Fibroblast of lung (primary cell): Measurements from ENCODE around the gene COL4A6. TPM values are rescaled to one million over a fixed set of nuclear protein-coding genes. Genes with fewer than 3 reads are reported as not detected.

Experiments
- DNase-seq, 2 donors: peaks; one replicate each; pipeline versions ENCODE4 v3.0.0 to v3.0.0-alpha.2; 2010; ENCODE audit warnings: low read depth in 2 of 2
- H2AFZ ChIP-seq: 2 replicates; pipeline ENCODE4 v1.5.1; 2012; ENCODE audit warnings: low read length, control low read depth, inconsistent platforms
- H3K27ac ChIP-seq: 2 replicates; pipeline ENCODE4 v1.5.1; 2011; ENCODE audit warnings: low read length, control low read depth; ENCODE audit not compliant: insufficient read depth
- H3K27me3 ChIP-seq: 2 replicates; pipeline ENCODE4 v1.5.1; 2011; ENCODE audit warnings: mild to moderate bottlenecking, low read length; ENCODE audit not compliant: control insufficient read depth, insufficient read depth
- H3K36me3 ChIP-seq: 2 replicates; pipeline ENCODE4 v1.5.1; 2011; ENCODE audit warnings: low read length; ENCODE audit not compliant: control insufficient read depth, insufficient read depth
- H3K4me1 ChIP-seq: 2 replicates; pipeline ENCODE4 v1.5.1; 2011; ENCODE audit warnings: low read length; ENCODE audit not compliant: control insufficient read depth, insufficient read depth; ENCODE audit errors: extremely low read depth
- H3K4me2 ChIP-seq: 2 replicates; pipeline ENCODE4 v1.5.1; 2011; ENCODE audit warnings: low read length, control low read depth; ENCODE audit not compliant: insufficient read depth; ENCODE audit errors: extremely low read depth
- H3K4me3 ChIP-seq, 4 experiments: fragments of 200-600 bp in 1 of 4; sonication (generic) in 1 of 4; replicated peaks in 1 of 4; 2 replicates each; pipeline ENCODE4 v1.5.1; 2011 to 2016; ENCODE audit warnings: low read length in 4 of 4, low read depth in 3 of 4, mild to moderate bottlenecking in 3 of 4, control low read depth in 2 of 4, inconsistent platforms in 1 of 4, mixed read lengths in 1 of 4; ENCODE audit not compliant: insufficient read depth in 1 of 4; ENCODE audit errors: control extremely low read depth in 1 of 4
- H3K79me2 ChIP-seq: 2 replicates; pipeline ENCODE4 v1.5.1; 2012; ENCODE audit warnings: mild to moderate bottlenecking, low read length, inconsistent platforms; ENCODE audit not compliant: control insufficient read depth, insufficient read depth
- H3K9ac ChIP-seq: 2 replicates; pipeline ENCODE4 v1.5.1; 2011; ENCODE audit warnings: mild to moderate bottlenecking, low read length, control low read depth; ENCODE audit not compliant: insufficient read depth
- H3K9me3 ChIP-seq: 2 replicates; pipeline ENCODE4 v1.5.1; 2012; ENCODE audit warnings: low read depth, low read length; ENCODE audit not compliant: control insufficient read depth, insufficient read depth
- H4K20me1 ChIP-seq: 2 replicates; pipeline ENCODE4 v1.5.1; 2011; ENCODE audit warnings: low read length; ENCODE audit not compliant: control insufficient read depth, insufficient read depth; ENCODE audit errors: extremely low read depth
- EZH2 ChIP-seq: IDR thresholded peaks from 2 replicates; pipeline ENCODE4 v1.5.1; 2012; ENCODE audit warnings: low read length, control low read depth, mild to moderate bottlenecking; ENCODE audit errors: missing control alignments
- polyA plus RNA-seq, 2 donors: library from polyadenylated mRNA; depleted of rRNA in 1 of 2; stranded (reverse) in 1 of 2; unstranded in 1 of 2; fragments of >200 nt; gene quantifications; 2 replicates each; pipeline ENCODE4 v1.2.1, GENCODE V29; 2011 to 2012; ENCODE audit warnings: missing spikeins in 1 of 2
- total RNA-seq: library from RNA; depleted of rRNA; stranded (reverse); fragments of >200 nt; gene quantifications from 2 replicates; pipeline ENCODE4 v1.2.1, GENCODE V29; 2014
- TF ChIP-seq, protein P1 (sequence below), 2 donors: IDR thresholded peaks in 1 of 2; conservative IDR thresholded peaks in 1 of 2; 1 replicate in 1 of 2; 2 replicates in 1 of 2; pipeline ENCODE4 v1.5.1; 2011 to 2012; ENCODE audit warnings: low read length in 2 of 2, control low read depth in 1 of 2, inconsistent platforms in 1 of 2, low read depth in 1 of 2, mild to moderate bottlenecking in 1 of 2

Gene COL4A6
- total and polyA plus RNA-seq, 2 donors (not counting 1 experiment from before 2014, with no cell fraction given), result 0.15 to 3.5 TPM

DNA sequence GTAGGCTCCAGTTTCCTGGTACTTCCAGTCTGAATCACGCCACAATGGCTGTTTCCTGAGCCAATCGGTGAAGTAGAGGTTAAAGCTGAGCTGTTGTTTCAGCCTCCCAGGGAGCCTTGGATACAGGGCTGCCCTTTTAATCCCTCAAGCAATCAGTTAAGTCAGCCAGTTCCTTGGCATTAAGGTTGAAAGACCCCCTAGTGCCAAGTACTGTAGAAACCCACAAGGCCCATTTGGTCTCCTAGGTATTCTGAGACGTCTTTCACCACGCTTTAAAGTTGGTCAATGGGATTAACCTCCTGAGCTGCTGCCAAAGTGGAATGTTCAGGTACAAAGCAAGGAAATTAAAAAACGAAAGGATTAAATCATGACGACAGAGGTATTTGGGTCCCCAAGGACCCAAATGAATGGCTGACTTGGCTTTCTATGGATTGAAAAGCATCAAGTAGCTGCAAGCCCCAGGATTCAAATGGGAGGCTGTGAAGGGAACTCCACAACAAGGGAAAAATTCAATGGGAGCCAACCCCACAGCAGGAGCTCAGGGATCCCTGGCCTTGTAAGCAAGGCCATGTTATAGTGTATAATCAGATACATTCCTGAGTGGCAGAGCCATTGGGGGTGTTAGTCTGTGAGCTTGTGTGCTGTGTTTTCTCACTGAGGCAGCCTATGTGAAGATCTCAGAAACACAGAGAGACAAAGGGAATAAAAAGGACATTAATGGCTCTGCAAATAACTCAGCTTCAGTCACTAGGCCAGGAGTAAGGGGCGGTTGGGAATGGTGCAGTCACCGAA is 260.7 kb downstream of the COL4A6 start:
- Histone ChIP-seq H3K36me3 (no peaks in the 10 kb centered on the region), H3K9ac (no peak overlapping the region), H3K27me3 (no peaks in the 10 kb centered on the region), H3K79me2 (no peaks in the 10 kb centered on the region), H3K4me1 (no peaks in the 10 kb centered on the region), H3K4me3 (no peak overlapping the region), H3K9me3 (no peaks in the 10 kb centered on the region), H3K27ac (no peak overlapping the region), H3K4me2 (no peak overlapping the region), H4K20me1 (no peaks in the 10 kb centered on the region), H2AFZ (no peak overlapping the region)
- DNase-seq, result peak in 1 of 2 donors; percentile 46
- no peak for TF ChIP-seq EZH2
- TF ChIP-seq, protein P1, sequence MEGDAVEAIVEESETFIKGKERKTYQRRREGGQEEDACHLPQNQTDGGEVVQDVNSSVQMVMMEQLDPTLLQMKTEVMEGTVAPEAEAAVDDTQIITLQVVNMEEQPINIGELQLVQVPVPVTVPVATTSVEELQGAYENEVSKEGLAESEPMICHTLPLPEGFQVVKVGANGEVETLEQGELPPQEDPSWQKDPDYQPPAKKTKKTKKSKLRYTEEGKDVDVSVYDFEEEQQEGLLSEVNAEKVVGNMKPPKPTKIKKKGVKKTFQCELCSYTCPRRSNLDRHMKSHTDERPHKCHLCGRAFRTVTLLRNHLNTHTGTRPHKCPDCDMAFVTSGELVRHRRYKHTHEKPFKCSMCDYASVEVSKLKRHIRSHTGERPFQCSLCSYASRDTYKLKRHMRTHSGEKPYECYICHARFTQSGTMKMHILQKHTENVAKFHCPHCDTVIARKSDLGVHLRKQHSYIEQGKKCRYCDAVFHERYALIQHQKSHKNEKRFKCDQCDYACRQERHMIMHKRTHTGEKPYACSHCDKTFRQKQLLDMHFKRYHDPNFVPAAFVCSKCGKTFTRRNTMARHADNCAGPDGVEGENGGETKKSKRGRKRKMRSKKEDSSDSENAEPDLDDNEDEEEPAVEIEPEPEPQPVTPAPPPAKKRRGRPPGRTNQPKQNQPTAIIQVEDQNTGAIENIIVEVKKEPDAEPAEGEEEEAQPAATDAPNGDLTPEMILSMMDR (conservative IDR thresholded peaks at IDR 0.05 in 1 of 2, IDR thresholded peaks at IDR 0.05 in 1 of 2; ENCODE audit: low read depth in 1 of 2, low read length in 2 of 2), result no peak

DNA sequence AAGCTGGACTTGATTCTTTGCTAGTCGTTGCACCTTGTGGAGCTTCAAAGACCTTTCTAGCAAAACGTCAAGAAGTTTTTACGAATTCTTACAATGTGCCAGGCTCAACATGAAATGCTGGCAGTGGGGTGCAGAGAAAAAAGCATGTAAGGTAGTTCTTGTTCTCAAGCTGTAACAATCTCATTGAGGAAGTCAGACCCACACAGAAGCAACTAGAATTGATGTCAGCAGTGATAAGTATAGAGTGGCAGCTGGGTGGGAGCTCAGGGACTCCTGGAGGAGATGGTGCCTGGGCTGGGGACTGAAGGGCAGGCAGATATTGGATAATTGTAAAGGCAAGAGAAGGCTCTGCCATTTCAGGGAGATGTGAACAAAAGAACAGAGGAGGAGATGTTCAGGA is 264.3 kb downstream of the COL4A6 start:
- DNase-seq, result no peak
- H3K79me2 ChIP-seq, result no peaks in the 10 kb centered on the region
- no peaks in the 10 kb centered on the region for H3K9me3 ChIP-seq
- no peak overlapping the region for H3K27ac ChIP-seq
- H3K4me2 ChIP-seq, result no peak overlapping the region
- no peak overlapping the region for H3K9ac ChIP-seq
- TF ChIP-seq, protein P1 (conservative IDR thresholded peaks at IDR 0.05 in 1 of 2, IDR thresholded peaks at IDR 0.05 in 1 of 2; ENCODE audit: low read depth in 1 of 2, low read length in 2 of 2), result no peak
- H4K20me1 ChIP-seq, result no peaks in the 10 kb centered on the region
- H3K4me1 ChIP-seq, result no peaks in the 10 kb centered on the region
- H2AFZ ChIP-seq, result no peak overlapping the region
- no peak overlapping the region for H3K4me3 ChIP-seq
- no peaks in the 10 kb centered on the region for H3K27me3 ChIP-seq
- H3K36me3 ChIP-seq, result no peaks in the 10 kb centered on the region

DNA sequence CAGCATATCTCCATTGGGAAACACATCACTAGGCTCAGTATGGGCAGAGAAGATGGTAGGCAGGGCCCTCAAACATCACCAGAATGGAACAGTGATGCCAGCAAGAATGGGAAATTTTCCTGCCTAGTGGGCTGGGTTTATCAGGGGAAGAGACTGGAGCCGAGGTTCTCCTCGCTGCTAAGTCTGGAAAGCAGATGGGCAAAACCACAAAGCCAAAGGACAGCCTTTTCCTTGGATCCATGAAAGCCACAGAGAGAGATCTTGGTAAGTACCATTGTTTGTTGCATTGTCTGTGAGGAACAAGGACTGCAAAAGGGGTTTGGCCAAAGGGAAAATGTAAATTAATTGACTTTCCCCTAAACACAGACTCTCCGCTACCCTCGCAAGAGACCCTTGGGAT is 266.6 kb downstream of the COL4A6 start:
- Histone ChIP-seq H3K79me2 (no peaks in the 10 kb centered on the region), H3K4me1 (no peaks in the 10 kb centered on the region), H2AFZ (no peak overlapping the region), H3K9ac (no peak overlapping the region), H3K27ac (no peak overlapping the region), H3K4me3 (no peak overlapping the region), H3K9me3 (no peaks in the 10 kb centered on the region), H3K27me3 (no peaks in the 10 kb centered on the region), H3K36me3 (no peaks in the 10 kb centered on the region), H4K20me1 (no peaks in the 10 kb centered on the region), H3K4me2 (no peak overlapping the region)
- no peak for DNase-seq
- TF ChIP-seq EZH2, result no peak
- TF ChIP-seq, protein P1 (conservative IDR thresholded peaks at IDR 0.05 in 1 of 2, IDR thresholded peaks at IDR 0.05 in 1 of 2; ENCODE audit: low read depth in 1 of 2, low read length in 2 of 2), result no peak
